GM12878 (cell line): Measurements from ENCODE around the gene DEPDC1B. TPM values are rescaled to one million over a fixed set of nuclear protein-coding genes. Genes with fewer than 3 reads are reported as not detected.

Experiments
- ATF7 ChIP-seq: fragments of 450-650 bp; IDR thresholded peaks from 2 replicates; pipeline ENCODE4 v1.6.1; 2016; ENCODE audit warnings: low read depth, mild to moderate bottlenecking
- BMI1 ChIP-seq: fragments of 450-650 bp; IDR thresholded peaks from 2 replicates; pipeline ENCODE4 v1.6.1; 2016; ENCODE audit warnings: mild to moderate bottlenecking, moderate library complexity, borderline replicate concordance
- EED ChIP-seq: sonication (generic); IDR thresholded peaks from 2 replicates; pipeline ENCODE4 v1.6.1; 2016; ENCODE audit warnings: antibody characterized with exemption, low read depth
- ELK1 ChIP-seq: IDR thresholded peaks from 2 replicates; pipeline ENCODE4 v1.6.1; 2012; ENCODE audit warnings: low read depth, low read length, improper control_type of control experiment
- HDAC6 ChIP-seq: fragments of 200-600 bp; sonication (generic); IDR thresholded peaks from one replicate; pipeline ENCODE4 v1.8.0; 2017; ENCODE audit warnings: antibody characterized with exemption; ENCODE audit not compliant: unreplicated experiment
- HDGF ChIP-seq: fragments of 450-650 bp; IDR thresholded peaks from 2 replicates; pipeline ENCODE4 v1.6.1; 2016; ENCODE audit warnings: antibody characterized with exemption
- KAT2A ChIP-seq: conservative IDR thresholded peaks from 2 replicates; pipeline ENCODE4 v1.6.1; 2011; ENCODE audit warnings: low read depth, low read length; ENCODE audit not compliant: control insufficient read depth
- NFIC ChIP-seq: IDR thresholded peaks from 2 replicates; pipeline ENCODE4 v1.6.1; 2012; ENCODE audit warnings: low read depth, mild to moderate bottlenecking, inconsistent platforms, low read length, moderate library complexity
- PBX3 ChIP-seq: IDR thresholded peaks from 2 replicates; pipeline ENCODE4 v1.6.1; 2011; ENCODE audit warnings: mild to moderate bottlenecking, low read depth, low read length, moderate library complexity; ENCODE audit not compliant: insufficient replicate concordance
- POLR2AphosphoS2 ChIP-seq: IDR thresholded peaks from 2 replicates; pipeline ENCODE4 v1.6.1; 2011; ENCODE audit warnings: low read depth, mild to moderate bottlenecking, low read length, improper control_type of control experiment, moderate library complexity
- RBBP5 ChIP-seq: fragments of 200-600 bp; sonication (generic); conservative IDR thresholded peaks from 2 replicates; pipeline ENCODE4 v1.6.1; 2016
- SPI1 ChIP-seq: IDR thresholded peaks from 2 replicates; pipeline ENCODE4 v1.6.1; 2011; ENCODE audit warnings: low read depth, mild to moderate bottlenecking, low read length, moderate library complexity, borderline replicate concordance; ENCODE audit not compliant: insufficient read depth
- SREBF1 ChIP-seq: IDR thresholded peaks from 2 replicates; pipeline ENCODE4 v1.6.1; 2012; ENCODE audit warnings: mild to moderate bottlenecking, low read length
- SUZ12 ChIP-seq: fragments of 200-600 bp; sonication (generic); IDR thresholded peaks from one replicate; pipeline ENCODE4 v1.6.1; 2018; ENCODE audit warnings: antibody characterized with exemption, mild to moderate bottlenecking; ENCODE audit not compliant: unreplicated experiment
- TAF1 ChIP-seq: IDR thresholded peaks from 2 replicates; pipeline ENCODE4 v1.6.1; 2011; ENCODE audit warnings: mild to moderate bottlenecking, low read depth, low read length, borderline replicate concordance
- ZNF24 ChIP-seq: fragments of 450-650 bp; IDR thresholded peaks from 2 replicates; pipeline ENCODE4 v1.6.1; 2017; ENCODE audit warnings: antibody characterized with exemption, mild to moderate bottlenecking
- polyA plus RNA-seq, 11 experiments: library from polyadenylated mRNA; depleted of rRNA in 4 of 11; unstranded in 6 of 11; stranded (reverse) in 5 of 11; fragments of >200 nt; fragmentation: Nextera tagmentation in 4 of 11; fragmentation: Illumina TruSeq in 1 of 11; extraction: Ambion mirVana in 4 of 11; extraction: Trizol in 1 of 11; gene quantifications; 1 replicate in 1 of 11; 2 replicates in 10 of 11; pipeline versions ENCODE4 v1.2.1 to v1.2.3, GENCODE V29; 2011 to 2016; ENCODE audit warnings: inconsistent platforms in 2 of 11, missing spikeins in 2 of 11, low read depth in 1 of 11
- total RNA-seq, 4 experiments: library from RNA; depleted of rRNA in 3 of 4; stranded (reverse); fragments of >200 nt in 3 of 4; fragmentation: Illumina TruSeq in 1 of 4; extraction: Trizol in 1 of 4; gene quantifications; 2 replicates each; pipeline versions ENCODE4 v1.2.1 to v1.2.3, GENCODE V29; 2013 to 2021
- TF ChIP-seq, protein P1 (sequence below): fragments of 450-650 bp; IDR thresholded peaks from 2 replicates; pipeline ENCODE4 v1.6.1; 2016; ENCODE audit warnings: mild to moderate bottlenecking
- TF ChIP-seq, protein P2 (sequence below): IDR thresholded peaks from 2 replicates; pipeline ENCODE4 v1.6.1; 2012; ENCODE audit warnings: improper control_type of control experiment, low read depth, low read length; ENCODE audit not compliant: insufficient replicate concordance
- TF ChIP-seq, protein P3 (sequence below): fragments of 450-650 bp; IDR thresholded peaks from 2 replicates; pipeline ENCODE4 v1.6.1; 2016; ENCODE audit warnings: mild to moderate bottlenecking

Gene DEPDC1B
- total and polyA plus RNA-seq, 10 of the 15 experiments (the other 5 are each of a cell fraction or from before 2014, with no cell fraction given) = 29.7 to 56.5 (median 35.5) TPM

GRCh38 chr5:60597572-60598320 lies 102.2 kb downstream of the DEPDC1B start (continued):
- TF ChIP-seq, protein P1, sequence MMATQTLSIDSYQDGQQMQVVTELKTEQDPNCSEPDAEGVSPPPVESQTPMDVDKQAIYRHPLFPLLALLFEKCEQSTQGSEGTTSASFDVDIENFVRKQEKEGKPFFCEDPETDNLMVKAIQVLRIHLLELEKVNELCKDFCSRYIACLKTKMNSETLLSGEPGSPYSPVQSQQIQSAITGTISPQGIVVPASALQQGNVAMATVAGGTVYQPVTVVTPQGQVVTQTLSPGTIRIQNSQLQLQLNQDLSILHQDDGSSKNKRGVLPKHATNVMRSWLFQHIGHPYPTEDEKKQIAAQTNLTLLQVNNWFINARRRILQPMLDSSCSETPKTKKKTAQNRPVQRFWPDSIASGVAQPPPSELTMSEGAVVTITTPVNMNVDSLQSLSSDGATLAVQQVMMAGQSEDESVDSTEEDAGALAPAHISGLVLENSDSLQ = no peak
- TF ChIP-seq, protein P2, sequence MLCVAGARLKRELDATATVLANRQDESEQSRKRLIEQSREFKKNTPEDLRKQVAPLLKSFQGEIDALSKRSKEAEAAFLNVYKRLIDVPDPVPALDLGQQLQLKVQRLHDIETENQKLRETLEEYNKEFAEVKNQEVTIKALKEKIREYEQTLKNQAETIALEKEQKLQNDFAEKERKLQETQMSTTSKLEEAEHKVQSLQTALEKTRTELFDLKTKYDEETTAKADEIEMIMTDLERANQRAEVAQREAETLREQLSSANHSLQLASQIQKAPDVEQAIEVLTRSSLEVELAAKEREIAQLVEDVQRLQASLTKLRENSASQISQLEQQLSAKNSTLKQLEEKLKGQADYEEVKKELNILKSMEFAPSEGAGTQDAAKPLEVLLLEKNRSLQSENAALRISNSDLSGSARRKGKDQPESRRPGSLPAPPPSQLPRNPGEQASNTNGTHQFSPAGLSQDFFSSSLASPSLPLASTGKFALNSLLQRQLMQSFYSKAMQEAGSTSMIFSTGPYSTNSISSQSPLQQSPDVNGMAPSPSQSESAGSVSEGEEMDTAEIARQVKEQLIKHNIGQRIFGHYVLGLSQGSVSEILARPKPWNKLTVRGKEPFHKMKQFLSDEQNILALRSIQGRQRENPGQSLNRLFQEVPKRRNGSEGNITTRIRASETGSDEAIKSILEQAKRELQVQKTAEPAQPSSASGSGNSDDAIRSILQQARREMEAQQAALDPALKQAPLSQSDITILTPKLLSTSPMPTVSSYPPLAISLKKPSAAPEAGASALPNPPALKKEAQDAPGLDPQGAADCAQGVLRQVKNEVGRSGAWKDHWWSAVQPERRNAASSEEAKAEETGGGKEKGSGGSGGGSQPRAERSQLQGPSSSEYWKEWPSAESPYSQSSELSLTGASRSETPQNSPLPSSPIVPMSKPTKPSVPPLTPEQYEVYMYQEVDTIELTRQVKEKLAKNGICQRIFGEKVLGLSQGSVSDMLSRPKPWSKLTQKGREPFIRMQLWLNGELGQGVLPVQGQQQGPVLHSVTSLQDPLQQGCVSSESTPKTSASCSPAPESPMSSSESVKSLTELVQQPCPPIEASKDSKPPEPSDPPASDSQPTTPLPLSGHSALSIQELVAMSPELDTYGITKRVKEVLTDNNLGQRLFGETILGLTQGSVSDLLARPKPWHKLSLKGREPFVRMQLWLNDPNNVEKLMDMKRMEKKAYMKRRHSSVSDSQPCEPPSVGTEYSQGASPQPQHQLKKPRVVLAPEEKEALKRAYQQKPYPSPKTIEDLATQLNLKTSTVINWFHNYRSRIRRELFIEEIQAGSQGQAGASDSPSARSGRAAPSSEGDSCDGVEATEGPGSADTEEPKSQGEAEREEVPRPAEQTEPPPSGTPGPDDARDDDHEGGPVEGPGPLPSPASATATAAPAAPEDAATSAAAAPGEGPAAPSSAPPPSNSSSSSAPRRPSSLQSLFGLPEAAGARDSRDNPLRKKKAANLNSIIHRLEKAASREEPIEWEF = no peak
- peak; percentile 92 for TF ChIP-seq EED
- TF ChIP-seq PBX3 = no peak
- no peak for TF ChIP-seq HDGF
- TF ChIP-seq KAT2A = no peak
- TF ChIP-seq SREBF1 = no peak
- TF ChIP-seq HDAC6 = no peak
- TF ChIP-seq, protein P3, sequence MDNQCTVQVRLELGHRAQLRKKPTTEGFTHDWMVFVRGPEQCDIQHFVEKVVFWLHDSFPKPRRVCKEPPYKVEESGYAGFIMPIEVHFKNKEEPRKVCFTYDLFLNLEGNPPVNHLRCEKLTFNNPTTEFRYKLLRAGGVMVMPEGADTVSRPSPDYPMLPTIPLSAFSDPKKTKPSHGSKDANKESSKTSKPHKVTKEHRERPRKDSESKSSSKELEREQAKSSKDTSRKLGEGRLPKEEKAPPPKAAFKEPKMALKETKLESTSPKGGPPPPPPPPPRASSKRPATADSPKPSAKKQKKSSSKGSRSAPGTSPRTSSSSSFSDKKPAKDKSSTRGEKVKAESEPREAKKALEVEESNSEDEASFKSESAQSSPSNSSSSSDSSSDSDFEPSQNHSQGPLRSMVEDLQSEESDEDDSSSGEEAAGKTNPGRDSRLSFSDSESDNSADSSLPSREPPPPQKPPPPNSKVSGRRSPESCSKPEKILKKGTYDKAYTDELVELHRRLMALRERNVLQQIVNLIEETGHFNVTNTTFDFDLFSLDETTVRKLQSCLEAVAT = 0 out of 2 replicates have a peak, but pooled peaks have one; percentile 34
- no peak for TF ChIP-seq BMI1
- peak; percentile 47; the same call in 1 of the 2 replicates for TF ChIP-seq SPI1
- TF ChIP-seq POLR2AphosphoS2 = no peak
- TF ChIP-seq ELK1 = no peak
- TF ChIP-seq TAF1 = no peak
- TF ChIP-seq NFIC = peak; percentile 90
- no peak for TF ChIP-seq SUZ12
- no peak for TF ChIP-seq ATF7
- TF ChIP-seq RBBP5 = no peak
- no peak for TF ChIP-seq ZNF24
